NCI-H774 (cell line): ENCODE data around the gene H19.

ENCODE experiments used
- DNase-seq: peaks from one replicate; lab custom pipeline; 2025; lab: John Stamatoyannopoulos, UW

H19 gene

DNA sequence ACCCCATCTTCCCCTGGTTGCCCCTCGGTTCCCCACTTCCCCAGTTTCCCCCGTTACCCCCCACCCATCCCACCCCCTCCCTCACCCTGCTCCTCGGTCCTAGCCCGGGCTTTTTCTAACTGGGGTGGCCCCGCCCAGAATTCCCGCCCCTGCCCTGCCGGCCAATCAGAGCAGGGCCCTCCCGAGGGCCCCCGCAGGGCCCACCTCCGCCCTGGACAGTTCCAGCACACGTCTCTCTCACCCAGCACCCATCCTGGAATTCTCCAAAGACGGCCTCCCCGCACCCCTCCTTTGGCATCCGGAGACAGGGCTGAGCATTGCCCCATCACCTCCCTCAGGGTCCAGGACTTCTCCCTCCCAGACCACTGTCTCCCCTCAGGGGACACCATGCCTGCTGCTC is at the start of gene H19:
H19 (minus strand) TSS at position 88 of the 400 bp plus-strand sequence.
- DNase-seq = no peak

DNA sequence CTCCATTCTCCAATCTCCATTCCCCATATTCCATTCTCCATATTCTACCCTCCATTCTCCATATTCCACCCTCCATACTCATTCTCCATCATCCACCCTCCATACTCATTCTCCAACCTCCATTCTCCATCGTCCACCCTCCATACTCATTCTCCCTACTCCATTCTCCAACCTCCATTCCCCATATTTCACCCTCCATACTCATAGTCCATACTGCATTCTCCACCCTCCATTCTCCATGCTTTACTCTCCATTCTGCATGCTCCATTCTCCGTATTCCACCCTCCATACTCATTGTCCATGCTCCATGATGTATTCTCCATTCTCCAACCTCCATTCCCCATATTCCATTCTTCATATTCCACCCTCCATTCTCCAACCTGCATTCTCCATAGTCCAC is 44.3 kb upstream of the H19 start:
- DNase-seq = no peak

DNA sequence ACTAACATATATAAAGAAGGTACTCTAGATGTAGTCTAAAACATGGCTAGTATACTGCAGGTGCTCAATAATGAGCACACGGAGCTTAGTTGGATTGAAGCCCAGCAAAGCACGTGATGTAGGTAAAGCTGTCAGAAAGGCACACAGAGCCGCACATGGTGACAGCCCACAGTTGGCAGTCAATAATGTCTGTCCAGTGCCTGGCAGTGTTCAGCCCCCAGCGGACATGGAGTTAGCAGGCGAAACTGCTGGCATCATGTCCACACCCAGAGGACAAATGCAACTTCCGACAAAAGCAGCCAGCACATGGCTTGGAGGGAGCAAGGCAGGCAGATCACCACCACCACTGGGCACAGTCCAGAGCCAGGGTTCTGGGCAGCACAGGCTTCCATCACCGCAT is 43.5 kb upstream of the H19 start:
- no peak for DNase-seq

DNA sequence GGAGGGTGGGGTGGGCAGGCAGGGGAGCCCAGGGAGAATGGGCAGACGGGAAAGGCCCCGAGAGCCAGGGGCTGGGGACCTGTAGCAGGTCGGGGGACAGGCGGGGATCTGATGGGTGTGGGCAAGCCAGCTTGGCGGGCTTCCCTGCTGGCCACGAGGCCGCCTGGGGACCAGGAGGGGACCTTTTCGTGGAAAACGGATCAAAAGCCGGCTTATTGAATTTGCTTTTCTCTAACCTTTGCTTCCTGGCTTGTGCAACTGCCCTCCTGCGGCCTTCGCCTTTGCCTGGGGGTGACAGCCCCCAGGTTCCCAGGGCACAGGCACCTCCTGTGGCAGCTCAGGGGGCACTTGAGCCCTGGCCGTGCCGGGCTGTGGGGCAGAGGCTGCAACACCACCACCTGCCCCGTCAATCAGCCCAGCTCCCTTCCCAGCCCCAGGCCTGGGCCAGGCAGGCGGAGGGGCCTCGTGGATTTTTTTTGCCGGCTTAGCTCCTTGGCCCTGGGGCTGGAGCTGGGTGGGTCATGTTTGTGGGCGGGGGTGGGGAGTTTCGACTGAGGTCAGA is 41.6 kb upstream of the H19 start:
- DNase-seq = no peak

DNA sequence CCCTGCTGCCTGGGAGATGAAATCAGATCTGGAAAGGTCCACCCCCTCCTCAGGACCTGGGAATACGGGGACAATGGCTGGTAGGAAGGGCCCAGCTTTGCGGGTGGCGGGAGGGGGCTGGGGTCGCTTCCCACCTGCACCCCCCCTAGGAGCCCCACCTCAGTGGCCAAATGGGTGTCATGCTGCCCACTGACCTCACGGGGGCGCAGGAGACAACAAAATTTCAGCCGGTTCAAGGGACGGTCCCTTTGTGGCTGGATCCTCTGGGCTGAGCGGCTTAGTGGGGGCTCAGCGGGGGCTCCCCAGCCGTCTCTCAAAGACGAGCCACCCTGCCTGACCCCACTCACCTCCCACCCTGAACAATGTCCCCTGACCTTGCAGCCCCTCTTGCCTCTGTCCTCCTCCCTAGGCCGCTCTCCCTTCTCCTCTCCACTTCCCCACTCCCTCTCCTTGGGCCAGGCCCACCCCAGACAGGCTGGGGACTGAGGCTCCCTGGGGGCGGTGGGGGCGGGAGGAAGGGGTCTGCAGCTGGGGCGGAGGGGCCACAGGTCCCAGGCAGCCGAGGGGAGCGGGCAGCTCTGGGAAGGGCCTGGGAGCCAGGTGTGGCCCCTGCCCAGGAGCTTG is 39.3 kb upstream of the H19 start:
- no peak for DNase-seq

DNA sequence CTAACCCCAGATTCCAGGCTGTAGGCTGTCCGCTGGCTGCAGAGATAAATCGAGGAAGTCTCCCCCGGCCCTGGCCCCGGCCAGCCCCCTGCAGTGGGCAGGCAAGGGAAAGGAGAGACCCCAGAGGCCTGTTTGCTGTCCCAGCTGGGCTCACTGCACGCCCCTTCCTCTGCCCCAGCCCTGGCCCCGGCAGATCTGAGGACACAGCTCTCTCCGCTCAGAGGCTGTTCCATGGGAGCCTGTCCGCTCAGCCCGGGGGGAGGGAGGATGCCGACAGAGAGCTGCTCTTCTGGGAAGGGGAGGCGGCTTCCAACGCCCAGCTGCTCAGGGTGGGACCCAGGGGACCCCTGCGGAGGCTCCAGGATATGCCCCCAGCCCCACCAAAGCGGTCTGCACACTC is 37.7 kb upstream of the H19 start:
- no peak for DNase-seq

DNA sequence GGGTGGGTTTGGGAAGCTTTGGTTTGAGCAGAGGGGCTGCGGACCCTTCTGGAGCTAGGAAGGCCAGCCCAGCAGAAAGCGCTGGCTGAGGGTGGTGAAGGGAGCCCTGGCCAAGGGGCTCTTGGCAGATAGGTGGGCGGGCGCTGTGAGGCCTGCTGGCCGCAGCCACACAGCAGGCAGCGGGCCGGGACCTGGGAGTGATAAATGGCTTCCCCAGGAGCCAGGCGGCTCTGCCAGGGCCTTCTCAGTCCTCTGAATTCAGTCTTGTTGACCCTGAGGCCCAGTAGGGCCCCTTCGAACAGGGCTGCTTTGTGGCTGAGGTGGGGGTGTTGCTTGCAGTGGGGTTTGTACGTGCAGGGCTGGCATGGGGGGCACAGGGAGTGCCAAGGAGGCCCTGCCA is 33.4 kb upstream of the H19 start:
- no peak for DNase-seq

DNA sequence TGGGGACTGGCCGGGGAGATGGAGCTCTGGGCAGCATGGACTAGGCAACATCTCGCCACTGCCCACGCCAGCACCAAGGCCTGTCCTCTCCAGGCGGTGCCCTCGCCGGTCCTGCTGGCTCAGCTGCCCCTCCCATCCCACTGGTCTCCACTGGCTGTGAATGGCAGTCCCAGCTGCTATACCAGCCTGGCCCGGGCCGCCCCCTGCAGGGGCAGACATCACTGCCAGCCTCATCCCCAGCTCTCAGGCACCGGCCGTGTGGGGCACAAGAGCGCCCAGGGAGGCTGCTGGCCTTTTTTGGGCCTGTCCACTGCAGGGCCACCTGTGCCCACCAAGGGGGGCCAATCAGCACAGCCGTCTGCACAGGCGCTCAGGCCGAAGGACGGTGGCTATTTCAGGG is 30.1 kb upstream of the H19 start:
- no peak for DNase-seq

DNA sequence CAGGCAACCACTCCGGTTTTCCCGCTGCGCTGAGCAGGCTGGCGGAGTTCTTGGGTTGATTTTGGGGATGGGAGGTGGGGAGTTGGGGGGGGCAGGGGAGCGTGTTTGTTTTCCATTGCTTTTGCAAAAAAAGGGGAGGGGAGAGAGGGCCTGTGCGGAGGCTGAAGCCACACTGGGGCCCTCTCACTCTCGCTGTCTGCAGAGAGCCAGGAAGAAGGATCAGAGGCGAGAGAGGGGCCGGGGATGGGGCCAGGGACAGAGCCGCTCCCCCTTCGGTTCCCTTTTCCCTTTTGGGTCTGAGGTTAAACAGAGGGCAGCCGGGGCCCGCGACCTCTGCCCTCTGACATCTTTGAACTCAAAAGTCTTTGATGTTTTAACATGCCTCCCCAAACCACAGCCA is 17.4 kb upstream of the H19 start:
- DNase-seq = no peak

DNA sequence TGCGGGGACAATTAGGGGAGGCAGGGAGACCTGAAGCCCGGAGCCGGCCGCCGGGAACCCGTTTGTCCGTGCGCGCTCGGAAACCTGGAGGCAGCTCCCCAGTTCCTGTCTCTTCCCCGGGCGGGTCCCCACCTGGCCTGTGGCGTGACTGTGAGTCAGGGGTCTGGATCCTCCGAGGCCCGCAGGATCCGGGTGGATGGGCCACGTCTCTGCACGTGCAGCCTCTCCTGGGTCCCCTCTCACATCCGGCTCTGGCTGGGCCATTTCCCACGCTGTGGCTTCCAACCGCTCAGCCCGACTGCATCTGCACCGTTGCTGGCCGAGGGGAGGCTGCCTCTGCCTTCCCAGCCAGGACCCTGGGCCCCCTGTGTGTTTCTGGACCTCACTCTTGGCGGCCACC is 14.8 kb upstream of the H19 start:
- no peak for DNase-seq

DNA sequence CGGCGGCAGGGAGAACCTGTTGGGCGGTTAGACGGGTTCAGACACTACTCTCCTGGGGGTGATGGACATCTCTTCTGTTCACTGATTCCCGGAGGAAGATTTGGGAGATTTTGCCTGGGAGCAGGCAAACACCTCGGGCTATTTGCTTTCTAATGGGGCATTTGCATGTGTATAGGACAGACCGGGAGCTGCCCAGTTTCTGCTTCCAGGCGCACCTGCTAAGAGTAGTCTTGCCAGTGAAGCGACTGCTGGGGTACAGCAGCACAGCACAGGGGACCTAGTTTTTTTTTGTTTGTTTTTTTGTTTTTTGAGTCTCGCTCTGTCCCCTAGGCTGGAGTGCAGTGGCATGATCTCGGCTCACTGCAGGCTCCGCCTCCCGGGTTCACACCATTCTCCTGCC is 6.8 kb upstream of the H19 start:
- no peak for DNase-seq

DNA sequence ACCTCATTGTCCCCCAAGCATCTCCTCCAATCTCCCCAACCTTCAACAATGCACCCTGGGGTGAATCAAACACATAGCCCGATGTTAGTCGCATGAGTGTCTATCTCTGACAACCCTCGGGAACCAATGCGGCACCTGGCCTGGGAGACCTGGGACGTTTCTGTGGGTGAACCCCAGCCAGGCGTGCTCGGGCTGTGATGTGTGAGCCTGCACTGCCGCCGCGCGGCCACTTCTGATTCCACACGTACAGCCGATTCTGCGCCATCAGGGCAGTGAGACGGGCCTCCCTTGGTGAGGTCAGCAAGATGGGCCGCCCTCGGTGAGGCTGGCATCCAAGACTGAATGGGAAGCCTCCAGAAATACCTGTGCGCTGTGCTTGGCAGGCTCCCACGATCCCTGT is 5.2 kb upstream of the H19 start:
- no peak for DNase-seq

DNA sequence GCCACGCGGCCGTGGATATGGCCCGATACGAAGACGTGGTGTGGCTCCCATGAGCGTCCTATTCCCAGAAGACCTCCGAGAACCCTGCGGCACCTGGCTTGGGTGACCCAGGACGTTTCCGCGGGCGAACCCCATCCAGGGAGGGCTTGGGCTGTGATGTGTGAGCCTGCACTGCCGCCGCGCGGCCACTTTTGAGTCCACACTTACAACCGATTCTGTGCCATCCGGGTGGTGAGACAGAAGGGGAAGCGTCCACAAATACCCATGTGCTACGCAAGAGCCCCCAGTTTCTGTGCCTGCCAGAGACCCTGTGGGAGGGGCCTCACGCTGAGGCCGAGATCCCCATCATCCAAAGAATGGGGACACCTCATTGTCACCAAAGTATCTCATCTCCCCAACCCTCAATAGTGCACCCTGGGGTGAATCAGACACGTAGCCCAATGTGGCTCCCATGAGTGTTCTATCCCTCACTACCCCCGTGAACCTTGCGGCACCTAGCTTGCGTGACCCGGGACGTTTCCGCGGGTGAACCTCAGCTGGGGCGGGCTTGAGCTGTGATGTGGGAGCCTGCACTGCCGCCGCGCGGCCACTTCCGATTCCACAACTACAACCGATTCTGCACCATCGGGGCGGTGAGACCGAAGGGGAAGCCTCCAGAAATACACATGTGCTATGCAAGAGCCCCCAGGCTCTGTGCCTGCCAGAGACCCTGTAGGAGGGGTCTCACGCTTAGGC is 4.6 kb upstream of the H19 start:
- DNase-seq = no peak

DNA sequence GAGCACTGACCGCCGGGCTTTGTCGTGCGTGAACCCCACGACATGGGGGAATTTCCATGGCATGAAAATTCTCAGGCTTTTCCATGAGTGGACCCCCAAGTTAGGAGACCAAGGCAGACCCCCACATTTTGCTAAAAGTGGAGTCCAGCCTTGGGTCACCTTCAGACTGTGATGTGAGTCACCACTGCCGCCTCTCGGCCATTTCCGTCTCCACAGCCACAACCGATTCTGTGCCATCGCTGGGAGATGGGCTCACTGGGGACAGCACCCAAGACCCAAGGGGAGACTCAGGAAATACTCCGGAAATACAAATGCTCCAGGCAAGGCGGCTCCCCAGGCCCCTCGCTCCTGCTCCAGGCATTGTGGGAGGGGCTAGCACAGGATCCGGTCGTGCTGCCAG is 1.2 kb upstream of the H19 start:
- DNase-seq = no peak

DNA sequence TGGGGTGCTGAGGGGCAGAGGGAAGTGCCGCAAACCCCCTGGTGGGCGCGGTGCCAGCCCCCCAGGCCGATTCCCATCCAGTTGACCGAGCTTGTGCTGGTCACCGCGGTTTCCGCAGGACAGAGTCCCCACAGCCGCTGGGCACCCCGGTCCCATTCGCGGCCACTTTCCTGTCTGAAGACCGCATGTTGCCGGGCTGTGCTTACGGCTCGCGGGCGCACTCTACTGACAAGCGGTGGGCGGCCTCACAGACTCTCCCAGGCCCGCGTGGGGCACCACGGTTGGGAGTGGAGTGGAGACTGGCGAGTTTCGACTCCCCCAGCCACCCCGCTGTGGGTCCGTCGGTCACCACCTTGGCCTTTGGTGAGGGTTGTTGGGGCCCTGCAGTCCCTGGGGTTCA is 648 bp upstream of the H19 start:
- DNase-seq = no peak

DNA sequence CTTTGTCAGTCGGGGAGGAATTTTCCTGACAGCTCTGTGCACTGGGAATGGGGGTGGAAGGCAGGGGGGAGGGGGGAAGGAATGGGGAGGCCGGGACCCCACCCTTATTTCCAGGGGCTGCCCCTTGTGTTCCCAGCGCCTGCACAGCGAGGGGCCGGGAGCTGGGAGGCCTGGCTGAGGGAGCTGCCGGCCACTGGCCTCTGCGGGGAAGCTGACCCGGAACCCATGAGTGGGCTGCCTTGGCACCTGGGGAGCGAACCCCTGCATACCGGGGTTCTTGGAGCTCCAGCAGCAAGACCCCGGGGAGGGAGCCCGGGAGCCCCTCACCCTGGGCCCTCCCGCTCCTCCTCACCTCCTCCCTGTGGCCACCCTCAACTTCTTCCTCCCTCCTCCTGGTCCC is 3.5 kb downstream of the H19 start:
- no peak for DNase-seq

DNA sequence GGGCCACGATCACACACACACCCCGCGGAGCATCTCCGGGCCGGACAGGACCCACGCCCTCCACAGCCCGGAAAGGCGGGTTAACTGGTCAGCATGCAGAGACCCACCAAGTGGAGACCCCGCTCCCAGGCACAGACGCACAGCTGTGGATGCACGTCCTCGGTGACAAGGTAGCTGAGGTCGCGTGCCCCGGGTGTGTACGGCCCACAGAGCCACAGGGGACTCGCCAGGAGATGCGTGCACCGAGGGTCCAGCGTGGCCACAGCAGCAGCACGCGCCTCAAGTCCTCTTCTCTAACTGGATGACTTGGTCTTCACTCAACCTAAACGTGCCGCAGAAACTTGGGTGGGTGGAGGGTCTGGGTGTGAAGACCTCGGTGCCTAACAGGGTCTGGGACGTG is 5.5 kb downstream of the H19 start:
- DNase-seq = no peak

DNA sequence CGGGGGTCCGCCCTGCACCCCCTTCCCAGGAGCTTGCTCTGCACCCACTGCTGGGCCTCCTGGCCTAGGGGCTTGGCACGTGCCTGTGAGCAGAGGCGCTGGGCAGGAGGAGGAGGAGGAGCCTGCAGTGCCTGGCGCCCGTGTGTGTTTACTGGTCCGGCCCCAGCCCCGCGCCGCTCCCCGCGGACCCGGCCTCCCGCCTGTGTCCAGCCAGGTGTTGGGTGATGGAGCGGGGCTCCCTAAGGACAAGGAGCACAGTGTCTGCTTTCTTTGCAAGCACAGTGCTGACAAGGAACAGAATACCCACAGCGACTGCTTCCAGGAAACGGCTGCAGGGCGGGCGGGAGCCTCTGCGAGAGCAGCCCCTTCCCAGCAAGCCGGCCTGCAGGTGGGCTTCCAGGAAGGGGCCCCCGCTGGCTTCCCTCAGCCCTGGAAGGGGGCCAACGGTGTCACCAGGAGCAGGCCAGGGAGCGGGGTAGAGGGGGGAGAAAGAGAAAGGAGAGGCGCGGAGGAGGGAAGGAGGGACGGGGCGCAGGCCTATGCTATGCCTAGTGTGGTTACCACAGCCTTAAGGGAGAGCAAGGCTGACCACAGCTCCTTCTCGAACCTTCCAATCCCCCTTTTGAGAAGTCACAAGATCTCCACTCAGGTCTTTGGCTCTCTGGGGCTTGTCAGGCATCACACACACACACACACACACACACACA is 6.6 kb downstream of the H19 start:
- DNase-seq = no peak

DNA sequence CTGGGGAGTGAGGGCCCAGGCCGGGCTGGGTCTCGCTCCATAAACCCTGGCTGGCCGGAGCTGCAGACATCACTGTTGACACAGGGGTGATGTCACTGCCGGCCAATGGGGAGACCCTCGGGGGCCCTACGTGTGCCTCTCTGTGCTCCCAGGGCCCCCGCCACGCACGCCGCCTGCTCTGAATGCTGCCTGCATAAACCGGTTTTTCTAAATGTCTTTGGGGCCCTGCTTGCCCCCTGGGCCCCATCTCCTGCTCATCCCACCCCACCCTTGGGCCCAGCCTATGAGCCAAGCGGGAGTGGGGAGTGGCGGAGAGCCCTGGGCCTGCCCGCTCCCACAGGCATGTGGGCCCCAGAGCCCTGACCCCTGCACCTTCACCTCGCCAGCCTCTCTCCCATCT is 7.7 kb downstream of the H19 start:
- DNase-seq = no peak

DNA sequence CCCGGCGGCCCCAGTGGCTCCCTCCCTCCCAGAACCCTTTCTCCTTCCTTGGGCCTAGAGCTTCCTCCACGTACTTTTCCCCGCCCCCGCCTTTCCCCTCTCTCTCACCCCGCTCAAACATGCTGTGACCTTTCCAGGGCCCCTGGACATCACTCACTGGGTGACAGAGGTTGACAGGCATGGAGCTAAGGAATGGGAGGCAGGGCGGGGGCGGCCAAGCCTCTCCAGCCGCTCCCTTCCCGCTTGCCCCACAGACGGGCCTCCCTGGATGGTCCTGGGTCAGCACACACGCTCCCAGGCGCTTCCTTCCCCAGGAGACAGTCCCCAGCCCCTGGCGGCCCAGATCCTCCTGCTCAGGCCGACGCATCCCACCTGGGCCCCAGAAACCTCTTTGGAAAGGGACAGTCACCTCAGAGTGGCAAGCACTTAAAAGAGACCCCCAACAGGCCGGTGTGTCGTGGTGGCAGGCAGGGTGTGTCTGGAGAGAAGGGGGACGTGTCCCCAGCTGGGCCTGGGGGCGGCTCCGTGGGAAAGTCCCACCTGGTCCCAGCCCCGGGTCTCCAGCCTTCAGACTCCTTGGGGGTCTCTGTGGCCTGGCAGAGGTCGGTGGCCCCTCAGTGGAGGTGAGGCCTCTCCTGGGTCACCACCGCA is 8.8 kb downstream of the H19 start:
- DNase-seq = no peak

DNA sequence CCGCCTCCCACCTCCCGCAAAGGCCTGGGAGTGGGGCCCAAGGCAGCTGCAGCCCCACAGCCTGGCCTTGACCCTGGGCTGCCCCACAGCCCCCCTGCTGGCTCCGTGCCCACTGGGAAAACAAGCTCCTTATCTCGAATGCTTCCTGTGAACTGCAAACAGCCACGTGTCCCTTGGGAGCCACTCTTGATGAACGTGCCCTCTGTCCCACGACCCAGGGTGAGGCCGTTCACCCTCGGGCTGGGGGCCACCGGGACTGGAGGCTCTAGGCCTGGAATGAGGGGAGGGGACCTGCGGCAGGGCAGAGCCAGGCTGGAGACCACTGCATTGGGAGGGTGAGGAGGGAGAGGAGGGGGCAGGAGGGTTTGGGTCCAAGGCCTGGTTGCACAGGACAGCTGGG is 9.5 kb downstream of the H19 start:
- DNase-seq = no peak

DNA sequence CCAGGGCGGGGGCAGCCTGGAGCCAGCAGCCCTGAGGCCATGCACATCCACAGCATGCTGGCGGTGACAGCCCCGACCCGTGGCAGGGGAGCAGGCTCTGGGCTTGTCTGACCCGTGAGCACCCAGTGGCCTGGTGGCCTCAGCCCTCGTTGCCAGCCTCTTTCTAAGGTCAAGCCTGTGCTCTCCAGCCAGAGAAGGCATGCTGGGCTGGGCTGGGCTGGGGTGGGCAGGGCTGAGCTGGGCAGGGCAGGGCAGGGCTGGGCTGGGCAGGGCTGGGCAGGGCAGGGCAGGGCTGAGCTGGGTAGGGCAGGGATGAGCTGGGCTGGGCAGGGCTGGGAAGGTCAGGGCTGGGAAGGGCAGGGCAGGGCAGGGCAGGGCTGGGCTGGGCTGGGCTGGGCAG is 10.6 kb downstream of the H19 start:
- DNase-seq = no peak

DNA sequence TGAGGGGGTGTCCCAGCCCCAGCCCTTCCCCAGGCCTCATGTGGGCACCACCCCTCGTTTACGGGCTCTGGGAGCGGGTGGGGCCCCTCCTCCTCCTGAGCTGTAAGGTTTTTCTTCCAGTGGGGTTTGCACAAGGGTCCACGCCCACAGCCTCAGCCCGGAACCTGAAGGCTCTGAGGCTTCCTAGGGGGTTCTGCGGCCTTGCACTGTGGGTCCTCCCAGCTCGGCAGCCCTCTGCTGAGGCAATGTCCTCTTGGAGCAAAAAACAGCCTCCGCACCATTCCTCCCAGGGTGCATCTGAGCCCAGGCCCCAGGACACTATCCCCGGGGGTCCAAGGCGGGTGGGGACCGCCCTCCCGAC is 14.1 kb downstream of the H19 start:
- DNase-seq = no peak
